GM19099 (cell line): ENCODE results near the gene SPDYC.
A peak's percentile ranks its signal among the peaks of the same experiment; 100 is the strongest.

Experiments
- POLR2A ChIP-seq: IDR thresholded peaks from 3 replicates; pipeline ENCODE4 v1.6.1; 2011; ENCODE audit warnings: low read depth; ENCODE audit not compliant: insufficient read length; ENCODE audit errors: extremely low read depth

SPDYC gene

GRCh38 chr11:65131417-65131776 lies 38.6 kb upstream of the SPDYC start:
- TF ChIP-seq POLR2A, result peak; percentile 20

DNA sequence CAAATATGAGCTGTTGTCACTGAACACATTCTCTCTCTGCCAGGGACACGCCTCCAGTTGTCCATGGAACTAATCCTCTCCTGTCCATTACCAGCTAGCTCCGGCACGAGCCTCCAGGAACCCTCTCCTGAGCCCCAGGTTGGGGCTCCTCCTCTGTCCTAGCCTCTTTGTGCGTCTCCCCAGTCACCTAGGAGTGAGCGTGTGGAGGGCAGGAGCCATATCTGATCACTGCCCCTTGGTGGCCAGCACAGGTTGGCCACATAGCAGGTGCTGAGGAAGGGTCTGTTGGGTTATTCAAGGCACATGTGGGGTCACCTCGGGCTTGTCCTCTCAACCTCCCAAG lies 38.2 kb upstream of the SPDYC start:
- no peak for TF ChIP-seq POLR2A

GRCh38 chr11:65132238-65132987 lies 37.6 kb upstream of the SPDYC start:
- peak; percentile 83 for TF ChIP-seq POLR2A

- TF ChIP-seq POLR2A, result peak; percentile 66
Observed at GRCh38 chr11:65132988-65133700, 36.9 kb upstream of the SPDYC start.

DNA sequence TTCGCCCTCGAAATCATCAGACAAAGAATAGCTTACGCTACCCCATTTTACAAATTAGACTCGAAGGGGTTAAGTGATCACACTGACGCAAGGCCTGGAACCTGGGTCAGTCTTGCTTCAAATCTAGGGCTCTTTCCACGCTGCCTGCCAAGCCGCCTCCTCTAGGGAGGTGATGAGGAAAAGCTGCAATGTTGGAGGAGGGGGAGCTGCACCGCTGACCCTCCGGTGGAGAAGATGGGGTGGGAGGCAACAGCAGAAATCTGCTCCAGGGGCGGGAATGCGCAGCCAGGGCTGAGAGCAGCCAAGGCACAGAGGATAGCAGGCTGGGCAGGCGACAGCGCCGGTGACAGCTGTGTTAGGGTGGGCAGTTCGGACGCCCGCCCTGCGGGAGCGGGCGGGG lies 36.3 kb upstream of the SPDYC start:
- no peak for TF ChIP-seq POLR2A

DNA sequence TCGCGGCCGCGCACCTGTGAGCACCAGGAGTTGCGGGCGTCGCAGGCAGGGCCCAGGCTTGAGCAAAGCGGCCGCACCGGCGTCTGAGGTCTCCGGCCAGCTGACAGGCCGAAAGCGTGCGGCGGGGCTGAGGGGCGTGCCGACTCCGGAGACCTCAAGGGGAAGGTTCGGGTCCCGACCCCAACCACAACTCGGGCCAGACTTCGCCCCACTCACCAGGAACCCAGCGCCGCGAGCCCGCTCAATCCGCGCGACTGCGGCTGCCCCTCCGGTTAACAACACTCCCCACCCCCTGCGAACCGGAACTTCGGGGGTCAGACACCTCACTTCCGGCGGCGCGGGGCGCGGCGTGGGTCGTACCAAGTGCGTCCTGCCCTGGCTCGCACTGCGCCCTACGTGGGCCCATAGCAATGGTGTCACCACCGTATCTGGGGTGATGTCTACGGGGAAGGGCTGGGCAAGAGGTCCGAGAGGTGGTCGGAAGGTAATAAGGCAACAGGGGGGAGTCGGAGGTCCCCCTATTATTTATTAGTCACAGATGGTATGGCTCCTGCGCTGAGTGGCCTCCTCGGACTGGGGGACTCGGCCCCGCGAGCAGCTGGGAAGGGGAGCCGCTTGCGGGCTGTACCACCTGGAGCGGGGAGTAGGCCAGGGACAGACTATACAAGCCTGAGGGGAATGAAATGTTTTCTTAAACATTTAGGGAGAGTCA lies 35.6 kb upstream of the SPDYC start, which contains the start of gene SYVN1:
SYVN1 (minus strand) TSS at position 280 of the 712 bp plus-strand sequence. CDS start 918 bp downstream, outside the sequence.
- TF ChIP-seq POLR2A, result peak; percentile 95

DNA sequence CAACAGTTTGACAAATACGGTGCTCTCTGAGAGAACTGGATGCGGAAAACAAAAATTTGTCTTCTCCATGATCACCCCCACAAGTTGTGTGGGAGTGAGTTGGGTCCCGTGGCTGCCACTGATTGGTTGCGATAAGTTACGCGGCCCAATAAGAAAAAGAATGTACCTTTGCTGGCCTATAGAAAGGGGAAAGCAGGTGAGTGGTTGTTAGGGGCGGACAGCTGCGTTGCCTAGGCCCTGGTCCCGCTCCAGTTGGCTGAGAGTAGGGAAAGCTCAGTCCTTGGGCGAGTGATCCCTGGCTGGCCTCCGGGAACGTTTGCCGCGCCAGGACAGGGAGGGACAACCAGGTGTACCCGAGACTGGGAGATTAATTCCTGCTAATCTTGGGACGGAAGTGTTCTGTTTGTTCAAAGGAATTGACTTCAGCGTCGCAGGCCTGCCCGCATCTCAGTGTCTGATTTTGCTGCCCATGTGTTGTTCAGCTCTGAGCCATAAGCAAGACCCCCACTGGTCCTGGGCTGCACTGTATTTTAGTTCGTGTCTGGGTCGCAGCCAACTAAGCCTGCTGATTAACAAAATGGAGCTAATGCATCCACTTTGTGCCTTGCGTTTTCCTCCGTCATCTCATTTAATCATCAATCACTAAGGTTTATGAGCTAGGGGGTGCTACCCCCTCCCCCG lies 34.9 kb upstream of the SPDYC start:
- TF ChIP-seq POLR2A, result peak; percentile 68

DNA sequence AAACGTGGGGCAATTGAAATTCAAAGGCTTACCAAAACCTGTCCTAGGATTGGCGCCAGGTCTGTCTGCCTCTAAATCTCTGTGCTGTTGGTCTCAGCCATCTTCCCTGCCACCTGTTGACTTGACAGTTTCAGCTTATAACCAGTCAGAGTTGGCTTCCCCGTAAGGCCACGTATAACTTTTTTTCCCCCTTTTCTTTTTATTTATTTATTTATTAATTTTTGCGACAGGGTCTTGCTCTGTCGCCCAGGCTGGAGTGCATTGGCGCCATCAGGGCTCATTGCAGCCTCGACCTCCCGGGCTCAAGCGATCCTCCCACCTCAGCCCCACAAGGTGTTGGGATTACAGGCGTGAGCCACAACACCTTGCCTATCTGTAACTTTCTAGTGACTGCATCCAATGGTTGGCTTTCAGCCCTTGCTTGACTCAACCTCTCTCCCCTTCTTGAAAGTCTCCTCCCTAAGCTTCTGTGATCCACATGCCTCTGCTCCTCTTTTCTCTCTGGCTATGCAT lies 34.3 kb upstream of the SPDYC start:
- no peak for TF ChIP-seq POLR2A

GRCh38 chr11:65136515-65137096 lies 33.4 kb upstream of the SPDYC start:
- TF ChIP-seq POLR2A, result no peak

GRCh38 chr11:65141896-65142494 lies 28.0 kb upstream of the SPDYC start:
- TF ChIP-seq POLR2A, result no peak

DNA sequence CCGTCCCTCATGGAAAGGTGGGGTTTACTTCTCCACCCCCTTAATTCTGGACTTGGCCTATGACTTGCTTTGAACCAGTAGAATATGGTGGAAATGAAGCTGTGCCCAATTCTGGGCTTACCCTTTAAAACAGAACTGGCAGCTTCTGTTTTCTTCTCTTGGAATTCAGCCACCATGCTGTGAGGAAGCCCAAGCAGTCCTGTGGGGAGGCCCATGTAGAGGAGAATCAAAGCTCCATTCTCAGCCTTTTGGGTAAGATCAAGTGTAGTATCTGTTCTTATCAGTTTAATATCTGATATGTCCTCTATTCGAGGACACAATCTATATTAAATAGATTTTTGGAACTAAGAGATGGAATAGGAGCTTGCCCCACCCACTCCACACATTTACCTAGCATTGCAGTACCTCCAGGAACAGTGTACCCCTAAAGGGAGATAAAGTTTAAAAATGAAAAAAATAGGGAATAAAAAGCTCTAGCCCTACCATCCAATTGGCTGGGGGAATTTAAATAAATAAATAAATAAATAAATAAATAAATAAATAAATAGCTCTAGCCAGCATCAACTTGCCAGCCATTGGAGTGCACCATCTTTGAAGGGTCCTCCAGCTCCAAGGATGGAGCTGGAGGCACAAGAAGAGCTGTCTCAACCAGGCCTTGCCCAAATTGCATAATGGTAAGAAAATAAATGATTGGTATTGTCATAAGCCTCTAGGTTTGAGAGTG lies 22.5 kb upstream of the SPDYC start:
- no peak for TF ChIP-seq POLR2A

DNA sequence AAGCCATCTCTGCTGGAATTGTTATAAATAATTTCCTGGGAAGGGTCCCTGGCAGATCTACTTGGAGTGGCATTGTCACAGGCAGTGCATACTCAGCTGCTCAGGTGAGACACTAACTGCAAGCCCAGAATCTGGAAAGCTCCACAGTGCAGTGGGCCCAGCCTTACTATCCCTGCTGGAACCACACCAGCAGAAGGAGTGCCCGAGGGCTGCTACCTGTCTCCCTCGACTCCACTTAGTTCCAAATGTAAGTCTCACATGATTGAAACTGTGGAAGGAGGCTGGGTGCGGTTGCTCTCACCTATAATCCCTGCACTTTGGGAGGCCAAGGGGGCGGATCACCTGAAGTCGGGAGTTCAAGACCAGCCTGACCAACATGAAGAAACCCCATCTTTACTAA lies 21.4 kb upstream of the SPDYC start:
- TF ChIP-seq POLR2A, result no peak

DNA sequence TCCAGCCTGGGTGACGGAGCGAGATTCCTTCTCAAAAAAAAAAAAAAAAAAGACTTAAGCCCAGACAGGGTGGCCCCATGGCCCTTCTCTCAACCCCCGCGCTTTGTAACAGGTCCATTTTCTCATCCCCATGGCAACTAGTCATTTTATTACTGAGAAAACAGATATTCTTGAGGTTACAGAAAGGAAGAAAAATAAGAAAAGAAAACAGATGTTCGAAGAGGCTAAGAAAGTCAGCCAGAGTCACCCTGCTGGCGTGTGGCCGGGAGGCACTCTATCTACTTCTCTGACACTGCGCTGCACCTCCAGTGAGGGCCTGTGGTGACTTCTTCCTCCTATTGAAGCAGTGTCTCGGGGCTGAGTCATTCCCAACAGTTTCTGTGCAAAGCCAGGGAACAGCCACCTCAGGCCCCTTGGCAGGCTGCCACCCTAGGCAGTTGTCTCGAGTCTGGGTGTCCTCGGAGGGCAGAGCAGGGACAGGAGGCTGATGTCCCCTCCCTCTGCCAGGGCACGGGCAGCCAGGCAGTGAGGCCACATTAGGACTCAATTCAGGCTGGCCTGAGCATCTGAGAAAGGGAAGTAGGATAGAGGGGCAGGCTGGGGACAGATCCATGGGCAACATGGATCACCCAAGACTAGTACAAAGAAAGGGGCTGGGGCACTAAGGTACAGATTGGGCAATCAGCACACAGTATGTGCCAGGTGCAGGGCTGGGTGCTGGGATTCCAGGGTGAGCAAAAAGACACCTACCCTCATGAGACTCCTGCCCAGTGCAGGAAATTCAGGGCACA lies 19.3 kb upstream of the SPDYC start:
- TF ChIP-seq POLR2A, result no peak
